GM19463 (cell line): Measurements from ENCODE around the gene A2M.
A peak's percentile ranks its signal among the peaks of the same experiment; 100 is the strongest.

Experiments
- ATAC-seq: cut with Tn5 transposase; IDR thresholded peaks from one replicate; pipeline ENCODE4 v1.9.1; 2021; ENCODE audit warnings: mild to moderate bottlenecking, moderate library complexity; ENCODE audit not compliant: unreplicated experiment

A2M gene

DNA sequence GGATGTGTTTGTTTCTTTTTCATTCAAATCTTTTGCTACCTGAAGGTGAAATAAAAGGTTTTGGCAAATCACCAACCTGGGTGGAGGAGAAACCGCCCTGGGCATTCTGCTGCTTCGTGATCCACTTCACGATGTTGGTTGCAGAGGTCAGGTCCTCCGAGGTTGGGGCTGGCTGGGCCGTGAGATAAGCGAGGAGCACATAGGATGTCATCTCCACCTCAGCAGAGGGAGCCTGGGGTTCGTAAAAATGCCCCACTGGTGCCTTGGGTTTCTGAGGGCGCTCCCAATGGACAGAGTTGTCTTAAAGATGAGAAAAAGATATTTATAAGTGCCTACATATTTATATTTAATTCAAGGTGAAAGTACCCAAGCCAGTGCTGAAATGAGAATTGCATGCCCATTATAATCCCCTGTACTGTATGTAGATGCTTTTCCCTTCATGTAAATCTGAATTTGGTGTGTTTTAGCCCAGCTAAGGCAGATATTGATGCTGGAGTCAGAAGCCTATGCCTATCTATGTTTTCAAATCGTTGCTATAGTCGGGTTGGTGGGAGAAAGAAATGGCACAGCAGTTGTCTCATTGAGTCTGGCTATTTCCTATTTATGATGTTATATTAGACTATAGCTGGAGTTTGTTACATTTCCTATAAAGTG is 41.1 kb downstream of the A2M start:
- no peak for ATAC-seq

DNA sequence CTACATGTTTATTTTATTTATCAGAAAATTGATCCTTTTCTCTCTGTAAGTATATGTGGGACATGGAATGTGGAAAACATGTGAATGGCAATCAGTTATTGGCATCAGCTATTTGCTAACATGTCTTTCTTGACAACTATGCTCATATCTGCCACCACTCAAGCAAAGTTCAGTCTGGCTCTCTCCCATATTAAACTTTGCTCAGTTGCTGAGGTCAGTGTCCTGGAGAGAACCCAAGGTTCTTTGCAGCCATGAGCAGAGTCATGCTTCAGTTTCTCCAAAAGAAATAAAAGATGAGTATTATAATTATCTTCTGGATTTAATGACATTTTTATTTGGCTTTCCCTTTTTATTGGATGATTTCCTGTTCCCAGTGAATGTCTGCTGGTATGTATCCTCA is 42.6 kb downstream of the A2M start:
- no peak for ATAC-seq

DNA sequence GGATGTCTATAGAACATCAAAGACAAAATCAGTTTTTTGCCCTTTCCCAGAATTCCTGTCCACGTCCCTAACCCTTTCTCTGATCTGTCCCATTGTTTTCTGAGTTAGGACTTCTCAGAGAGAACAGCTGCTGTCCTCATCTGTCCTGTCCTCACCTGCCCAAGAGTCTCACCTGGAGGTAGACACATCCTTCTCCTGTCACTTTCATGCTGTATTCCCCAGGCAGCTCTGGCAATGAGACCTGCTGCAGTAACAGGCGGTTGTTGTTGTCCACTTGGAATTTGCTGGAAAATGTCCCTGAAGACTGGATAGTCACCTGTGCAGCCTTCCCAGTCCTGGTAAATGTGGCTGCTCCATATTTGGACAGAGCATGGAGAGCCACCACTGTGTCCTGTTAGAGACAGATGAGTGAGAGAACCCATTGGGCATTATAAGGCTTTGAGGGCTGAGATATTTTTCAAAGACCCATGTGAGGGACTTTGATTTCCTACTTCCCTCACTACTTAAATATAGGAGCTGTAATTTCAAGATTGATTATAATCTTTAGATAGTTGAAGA is 43.2 kb downstream of the A2M start:
- no peak for ATAC-seq

DNA sequence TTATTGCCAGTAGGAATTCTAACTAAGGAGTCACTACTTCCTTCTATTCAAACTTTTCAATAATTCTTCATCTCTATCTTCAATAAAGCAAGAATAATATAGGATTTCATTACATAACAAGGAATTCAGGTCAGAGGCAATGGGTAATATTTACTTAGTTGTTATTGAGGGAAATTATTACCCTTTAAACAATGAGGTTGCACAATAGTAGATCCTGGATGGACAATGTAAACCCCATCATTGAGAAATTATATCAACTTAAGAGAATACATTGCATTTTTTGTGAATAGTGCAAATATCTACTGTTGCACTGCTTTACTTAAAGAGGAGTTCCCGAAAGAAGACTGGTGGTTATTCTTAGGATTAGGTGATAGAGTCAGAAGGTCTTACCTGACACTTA is 43.8 kb downstream of the A2M start:
- ATAC-seq, result no peak

DNA sequence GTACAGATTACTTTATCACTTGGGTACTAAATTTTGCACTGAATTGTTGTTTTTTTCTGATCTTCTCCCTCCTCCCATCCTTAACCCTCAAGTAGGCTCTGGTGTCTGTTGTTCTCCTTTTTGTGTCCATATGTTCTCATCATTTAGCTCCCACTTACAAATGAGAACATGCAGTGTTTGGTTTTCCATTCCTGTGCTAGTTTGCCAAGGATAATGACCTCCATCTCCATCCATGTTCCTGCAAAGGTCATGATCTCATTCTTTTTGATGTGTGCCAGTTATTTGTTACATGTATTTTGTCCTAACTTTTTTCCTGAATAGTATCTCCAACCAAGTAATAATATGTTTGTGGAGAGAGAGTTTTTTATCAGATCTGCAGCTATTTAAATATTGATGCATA is 44.2 kb downstream of the A2M start:
- no peak for ATAC-seq

DNA sequence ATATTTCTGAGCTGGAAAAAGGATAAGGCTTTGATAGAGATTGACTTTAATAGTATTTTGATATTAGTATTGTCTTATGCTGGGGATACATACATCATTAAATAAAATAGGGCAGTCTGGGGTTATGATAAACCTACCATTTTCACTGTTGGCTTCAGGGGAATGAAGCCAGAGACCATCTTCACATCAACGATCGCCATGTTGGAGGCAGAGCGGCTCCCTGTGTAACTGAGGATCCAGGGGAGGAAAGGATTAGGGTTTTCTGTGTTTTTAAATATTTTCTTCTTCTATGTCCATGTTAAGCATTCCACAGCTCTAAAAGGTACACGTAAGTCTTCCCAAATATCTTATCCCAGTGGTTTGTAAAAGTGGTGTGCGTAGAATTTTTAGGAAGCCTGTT is 45.4 kb downstream of the A2M start:
- no peak for ATAC-seq

DNA sequence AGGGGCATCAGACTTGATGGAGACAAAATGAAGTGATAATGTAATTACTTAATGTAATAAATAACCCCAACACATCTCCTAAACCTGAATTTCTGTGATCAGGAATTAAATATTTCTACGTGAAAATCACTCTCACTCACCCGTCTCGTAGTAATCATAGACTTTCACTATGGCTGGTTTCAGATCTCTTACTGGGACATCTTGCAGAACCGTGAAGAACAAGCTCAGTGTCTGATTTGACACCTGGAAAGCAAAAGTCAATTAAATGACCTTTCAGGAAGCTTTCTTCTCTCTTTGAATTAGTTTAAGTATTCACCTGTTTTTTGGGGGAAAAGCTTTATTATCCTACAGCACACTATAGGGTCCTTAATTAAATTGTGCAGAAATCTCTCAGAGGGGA is 47.1 kb downstream of the A2M start:
- no peak for ATAC-seq

DNA sequence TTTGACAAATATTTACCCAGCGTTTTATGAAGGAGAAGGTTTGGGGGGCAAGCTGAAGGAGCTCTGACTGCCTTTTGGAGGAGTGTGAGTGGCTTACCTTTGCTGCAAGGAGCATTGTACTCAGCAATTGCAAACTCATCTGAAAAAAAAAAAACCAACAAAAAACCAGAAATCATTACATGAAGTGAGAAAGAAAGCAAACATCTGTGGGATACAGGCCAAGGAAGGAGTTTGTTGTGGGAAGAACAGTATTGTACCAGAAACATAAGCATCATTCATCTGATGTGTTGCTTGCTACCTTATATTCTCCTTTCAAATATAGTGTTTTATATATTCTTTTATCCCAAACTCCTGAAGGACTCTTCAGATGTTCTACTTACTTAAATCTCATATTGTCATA is 47.6 kb downstream of the A2M start:
- ATAC-seq, result no peak

DNA sequence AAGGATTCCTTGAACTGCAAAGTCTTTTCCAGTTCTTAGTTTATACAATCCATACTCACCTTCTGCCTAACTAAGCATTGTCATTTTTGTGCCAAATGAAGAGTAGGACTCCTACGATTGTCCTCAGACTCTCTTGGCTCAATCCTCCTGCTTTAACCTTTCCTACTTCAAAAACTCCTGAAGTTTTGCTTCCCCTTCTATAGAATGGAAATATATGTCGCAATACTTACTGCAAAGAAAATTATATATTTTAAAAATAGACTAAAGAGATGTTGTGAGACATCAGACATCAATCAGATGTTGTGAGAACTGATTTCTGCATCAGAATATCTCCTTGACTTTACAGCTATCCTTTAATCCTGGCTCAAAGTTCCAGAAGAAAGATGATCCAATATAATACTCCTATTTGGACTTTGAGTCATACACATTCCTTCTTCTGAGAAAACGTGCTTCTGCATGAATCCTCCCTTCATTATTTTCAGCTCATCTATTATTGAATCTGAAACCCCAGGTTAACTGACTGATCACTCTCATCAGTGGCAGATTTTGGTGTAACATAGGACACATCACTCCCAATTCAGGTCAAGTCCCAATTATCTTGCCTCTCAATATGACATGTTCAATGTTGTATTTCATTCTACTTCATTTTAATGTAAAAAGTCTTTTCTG is 48.8 kb downstream of the A2M start:
- no peak for ATAC-seq

DNA sequence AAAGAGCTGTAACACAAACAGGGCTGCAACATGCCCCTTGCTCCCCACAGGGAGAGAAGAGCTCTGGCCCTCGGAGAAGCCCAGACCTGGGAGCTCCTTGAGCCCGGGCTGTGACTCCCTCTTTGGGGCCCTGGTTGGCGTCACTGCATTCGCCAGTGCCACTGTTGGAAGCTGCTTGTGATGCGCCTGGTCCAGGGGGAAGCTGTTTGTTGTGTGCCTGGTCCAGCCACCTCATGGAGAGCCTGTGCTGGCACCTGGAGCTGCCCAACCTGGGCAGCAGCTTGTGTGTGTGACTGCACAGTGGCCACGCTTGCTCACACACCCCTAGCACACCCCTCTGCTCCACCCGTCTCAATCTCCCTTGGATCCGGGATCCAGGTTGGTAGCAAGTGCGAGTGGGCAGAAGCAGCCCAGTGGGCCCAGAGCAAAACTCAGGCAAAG is 49.5 kb downstream of the A2M start:
- no peak for ATAC-seq

DNA sequence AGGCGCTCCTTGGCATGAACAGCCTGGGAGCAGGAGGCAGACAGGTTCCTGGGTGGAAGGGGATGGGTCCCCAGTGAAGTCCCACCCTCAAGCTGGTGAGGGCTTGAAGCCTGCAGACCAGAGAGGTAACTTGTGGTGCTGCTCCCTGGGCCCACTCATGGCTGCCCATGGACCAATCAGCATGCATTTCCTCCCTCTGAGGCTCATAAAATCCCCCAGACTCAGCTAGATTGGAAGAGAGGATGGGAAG is 50.2 kb downstream of the A2M start:
- no peak for ATAC-seq

DNA sequence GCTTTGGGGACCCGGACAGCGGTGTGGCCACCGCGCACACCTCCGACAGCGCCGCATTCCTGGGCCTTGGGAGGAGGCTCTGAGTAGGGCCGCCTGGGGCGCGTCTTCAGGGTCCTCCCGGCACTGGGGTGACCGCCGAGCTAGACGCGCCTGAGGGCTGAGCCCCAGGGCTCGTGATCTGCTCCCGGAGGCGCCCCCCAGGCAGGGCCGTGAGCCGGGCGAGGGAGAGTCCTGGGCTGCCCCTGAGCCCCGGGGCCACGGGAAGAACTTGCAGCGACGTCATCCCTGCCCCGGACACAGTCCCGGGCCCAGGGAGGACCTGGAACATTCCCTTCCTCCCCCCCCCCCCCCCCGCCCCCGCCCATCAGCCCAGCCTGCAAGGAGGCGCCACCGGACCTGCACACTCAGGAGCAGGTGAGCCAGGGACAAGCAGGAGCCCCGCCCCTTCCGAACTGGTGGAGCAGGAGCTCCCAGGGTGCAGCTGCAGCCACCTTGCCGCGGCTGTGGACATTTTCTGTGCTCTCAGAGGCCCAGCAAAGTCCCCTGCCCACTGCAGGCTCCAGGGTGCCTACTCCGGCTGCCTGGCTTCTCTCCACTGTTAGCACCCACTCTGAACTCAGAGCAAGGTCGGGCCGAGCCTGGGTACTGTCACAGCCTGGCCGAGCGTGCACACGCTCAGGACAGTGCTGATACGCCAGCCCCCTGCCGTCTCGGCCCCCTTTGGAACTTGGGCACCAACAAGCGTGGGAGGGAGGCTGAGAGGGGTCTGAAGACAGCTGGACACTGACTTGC is 50.7 kb downstream of the A2M start:
- no peak for ATAC-seq

DNA sequence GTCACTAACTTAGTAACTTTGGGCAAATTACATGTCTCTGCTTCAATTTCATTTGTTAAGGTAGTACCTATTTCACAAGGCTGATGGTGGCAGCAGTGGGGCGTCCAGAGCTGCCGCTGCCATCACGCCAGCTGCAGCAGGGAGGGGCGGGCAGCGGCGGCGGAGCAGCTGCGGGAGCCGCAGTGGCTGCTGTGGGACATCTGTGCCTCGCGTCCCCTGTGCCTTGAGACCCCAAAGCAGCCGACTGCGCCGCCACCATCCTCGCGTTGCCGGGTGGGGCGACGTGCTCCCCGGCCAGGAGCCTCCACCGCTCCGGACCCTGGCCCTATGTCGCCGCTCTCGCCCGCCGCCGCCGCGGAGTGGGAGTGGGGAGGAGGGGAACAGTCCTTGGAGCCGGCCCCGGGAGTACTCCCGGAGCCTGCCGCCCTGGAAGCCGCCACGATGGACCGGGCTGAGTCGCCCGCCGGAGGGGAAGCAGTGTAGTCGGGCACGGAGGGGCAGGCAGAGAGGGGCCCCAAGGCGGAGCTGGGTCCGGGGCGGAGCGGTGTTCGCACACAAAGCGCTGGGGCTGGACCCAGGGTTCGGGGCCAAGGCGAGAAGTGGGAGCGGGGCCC is 51.4 kb downstream of the A2M start:
- peak; percentile 81 for ATAC-seq

DNA sequence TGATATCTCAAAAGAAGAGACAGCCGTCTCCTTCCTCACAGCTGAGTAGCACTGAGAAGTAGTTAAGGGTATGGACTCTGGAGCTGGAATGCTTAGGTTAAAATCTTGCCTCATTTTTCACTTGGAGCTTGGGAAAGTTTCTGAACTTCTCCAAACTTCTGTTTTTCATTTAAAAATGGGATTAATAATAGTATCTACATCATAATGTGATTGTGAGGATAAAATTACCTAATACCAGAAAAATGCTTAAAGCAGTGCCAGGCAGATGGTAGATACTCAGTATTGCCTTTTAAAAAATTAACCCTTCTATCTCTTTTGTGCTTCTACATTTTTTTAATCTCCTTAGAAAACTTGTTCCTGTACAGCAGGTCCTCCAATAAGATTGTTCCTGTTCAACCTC is 63.1 kb downstream of the A2M start:
- no peak for ATAC-seq

DNA sequence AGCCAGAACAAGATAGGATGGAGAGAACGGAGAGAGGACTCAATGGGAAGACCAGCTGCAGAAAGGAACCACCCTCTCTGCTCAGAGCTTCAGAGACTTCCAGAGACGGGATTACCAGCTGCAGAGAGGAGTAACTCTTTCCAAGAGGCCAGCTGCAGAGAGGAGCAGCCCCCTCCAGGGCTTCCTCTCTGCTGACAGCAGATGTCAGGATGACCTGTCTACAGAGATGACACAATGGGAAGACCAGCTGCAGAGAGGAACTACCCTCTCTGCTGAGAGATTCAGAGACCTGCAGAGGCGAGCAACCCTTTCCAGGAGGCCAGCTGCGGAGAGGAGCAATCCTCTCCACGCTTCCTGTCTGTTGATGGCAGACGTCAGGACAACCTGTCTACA is 64.6 kb downstream of the A2M start:
- ATAC-seq, result no peak

DNA sequence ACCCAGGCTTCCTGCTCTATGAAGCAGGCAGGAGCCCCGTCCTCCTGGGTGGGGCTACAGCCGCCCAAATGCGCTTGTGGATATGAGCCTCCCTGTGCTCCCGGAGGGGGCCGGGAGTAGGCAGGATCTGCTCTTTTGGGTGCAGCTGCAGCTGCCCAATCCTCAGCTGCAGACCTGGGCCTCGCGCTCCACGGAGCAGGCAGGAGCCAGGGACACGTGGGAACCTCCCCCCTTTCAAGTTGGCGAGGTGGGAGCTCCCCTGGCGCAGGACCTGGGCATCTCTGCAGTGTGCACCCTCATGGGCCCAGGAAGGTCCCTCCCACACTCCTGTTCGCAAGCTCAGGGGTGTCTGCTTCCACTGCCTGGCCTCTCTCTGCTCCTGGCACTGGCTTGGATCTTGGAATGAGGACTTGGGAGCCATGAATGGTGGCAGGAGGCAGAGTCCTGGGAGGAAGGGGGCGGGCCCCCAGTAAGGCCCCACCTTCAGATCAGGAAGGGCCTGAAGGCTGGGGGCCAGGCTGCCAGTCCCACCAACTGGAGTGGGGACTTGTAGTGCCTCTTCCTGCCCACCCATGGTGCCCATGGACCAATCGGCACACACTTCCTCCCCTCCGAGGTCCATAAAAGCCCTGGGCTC is 65.1 kb downstream of the A2M start:
- no peak for ATAC-seq

DNA sequence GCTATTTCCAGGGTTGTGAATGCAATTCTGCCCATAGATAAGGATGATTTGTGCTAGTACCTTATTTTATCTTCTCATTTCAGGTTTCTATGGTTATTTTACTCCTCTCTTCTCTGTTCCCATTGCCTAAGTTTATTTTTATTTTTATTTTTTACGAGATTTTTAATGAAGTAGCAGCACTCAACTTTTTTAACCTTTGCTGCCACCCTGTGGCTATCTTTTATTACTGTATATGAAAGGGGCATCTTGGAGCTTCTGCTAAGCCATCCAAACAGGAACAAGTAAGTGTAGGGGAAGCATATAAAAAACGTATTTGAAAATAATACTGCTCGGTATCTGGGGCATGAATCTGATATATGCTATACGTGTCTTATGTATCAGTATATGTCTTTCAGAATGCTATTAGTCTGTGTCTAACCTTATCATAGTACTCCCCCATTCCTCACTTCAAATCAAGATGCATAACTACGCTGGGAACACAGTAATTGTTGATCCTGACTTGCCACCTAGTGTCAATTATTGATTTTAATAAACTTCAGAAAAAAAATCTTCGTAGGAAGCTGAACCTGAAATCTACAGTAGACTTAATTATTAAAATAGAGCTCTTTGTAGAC is 66.1 kb downstream of the A2M start:
- no peak for ATAC-seq

DNA sequence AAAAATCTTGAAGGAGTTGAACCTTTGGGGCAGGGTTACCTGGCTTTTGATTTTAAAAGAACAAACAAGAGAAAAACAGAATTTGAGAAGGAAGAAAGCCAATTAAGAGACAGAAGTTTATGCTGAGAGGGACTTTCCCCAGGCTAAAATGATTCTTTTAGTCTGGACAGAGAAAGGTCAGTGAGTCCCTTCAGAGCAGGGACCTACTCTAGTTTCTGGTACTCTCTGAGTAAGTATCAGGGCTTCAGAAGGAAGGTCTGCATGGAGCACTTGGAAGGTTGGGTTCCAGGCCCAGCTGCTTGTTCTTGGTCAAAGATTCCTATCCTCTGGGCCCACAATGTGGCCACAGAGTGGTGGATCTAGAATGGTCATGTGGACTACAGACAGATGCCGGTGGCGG is 66.8 kb downstream of the A2M start:
- no peak for ATAC-seq

DNA sequence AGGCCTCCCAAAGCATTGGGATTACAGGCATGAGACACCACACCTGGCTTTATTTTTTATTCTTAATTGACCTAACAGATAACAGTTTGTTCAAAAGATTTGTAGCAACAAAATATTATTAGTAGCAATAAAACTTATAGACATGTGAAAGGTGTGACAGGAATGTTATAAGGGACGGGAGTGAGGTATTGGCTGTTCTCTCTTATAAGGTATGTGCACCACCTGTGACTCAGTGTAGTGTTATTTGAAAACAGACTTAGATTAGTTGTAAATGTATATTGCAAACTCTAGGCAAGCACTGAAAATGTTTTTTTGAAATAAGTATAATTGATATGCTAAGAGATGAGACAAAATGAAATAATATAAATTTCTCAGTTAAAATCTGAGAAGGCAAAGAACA is 68.6 kb downstream of the A2M start:
- ATAC-seq, result no peak

DNA sequence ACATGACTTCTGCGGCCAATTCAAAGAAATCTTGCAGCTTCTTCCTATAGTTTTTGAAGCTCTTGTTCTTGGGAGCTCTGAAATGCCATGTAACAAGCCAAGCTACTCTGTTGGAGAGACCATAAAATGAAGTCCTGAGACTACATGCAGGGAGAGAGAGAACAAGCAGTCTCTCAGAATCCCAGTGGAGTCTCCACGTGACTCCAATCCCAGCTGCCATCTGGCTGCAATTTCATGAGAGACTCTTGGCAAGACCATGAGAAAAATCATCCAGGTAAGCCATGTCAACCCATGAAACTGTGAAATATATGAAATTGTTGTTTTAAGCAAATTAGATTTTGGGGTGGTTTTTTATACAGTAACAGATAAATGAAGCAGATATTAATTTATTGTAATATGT is 72.0 kb downstream of the A2M start:
- no peak for ATAC-seq

DNA sequence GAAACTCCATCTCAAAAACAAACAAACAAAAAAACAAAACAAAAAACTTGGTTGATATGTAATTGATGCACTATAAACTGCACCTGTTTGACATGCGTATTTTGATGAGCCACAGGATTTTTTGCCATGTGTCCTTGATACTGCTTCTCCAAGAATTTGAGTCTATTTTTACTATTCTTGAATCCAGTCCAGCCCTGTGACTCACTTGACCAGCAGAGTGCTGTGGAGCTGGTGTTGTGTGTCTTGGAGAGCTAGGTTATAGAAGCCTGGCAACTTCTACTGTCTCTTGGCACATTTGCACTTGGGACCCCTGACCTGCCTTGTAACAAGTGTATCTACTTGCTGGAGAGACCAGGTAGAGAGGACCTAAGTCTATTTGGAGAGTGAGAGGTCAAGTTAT is 74.4 kb downstream of the A2M start:
- no peak for ATAC-seq
